HG02798 (cell line): ENCODE results near the gene TMIGD2.
"Not testable (repeated sequence)": the region's sequence is repeated elsewhere in the genome, so short reads cannot be mapped to it uniquely, and the experiment has no call there.

Source experiments
- ATAC-seq: cut with Tn5 transposase; IDR thresholded peaks from one replicate; pipeline ENCODE4 v1.9.1; 2021; ENCODE audit warnings: mild to moderate bottlenecking; ENCODE audit not compliant: unreplicated experiment, poor library complexity

Gene TMIGD2

GRCh38 chr19:4302243-4302640 is at the start of gene TMIGD2:
TMIGD2 (minus strand) TSS chr19:4302389; CDS start chr19:4302385, 4 bp downstream.
- ATAC-seq = no peak

GRCh38 chr19:4350726-4351125 is 48.5 kb upstream of the TMIGD2 start:
- no peak for ATAC-seq

GRCh38 chr19:4350111-4350510 is 47.9 kb upstream of the TMIGD2 start:
- no peak for ATAC-seq

- ATAC-seq = not testable (repeated sequence)
Measured at GRCh38 chr19:4349225-4349624, 47.0 kb upstream of the TMIGD2 start.

GRCh38 chr19:4347521-4347920 is 45.3 kb upstream of the TMIGD2 start:
- ATAC-seq = no peak

- no peak for ATAC-seq
Measured at GRCh38 chr19:4346020-4346383, 43.8 kb upstream of the TMIGD2 start.

- no peak for ATAC-seq
Measured at GRCh38 chr19:4345342-4346019, 43.3 kb upstream of the TMIGD2 start.

- peak; percentile 62 for ATAC-seq
Measured at GRCh38 chr19:4343370-4344307, 41.5 kb upstream of the TMIGD2 start, which contains the start of gene MPND. MPND (plus strand) TSS chr19:4343562; CDS start chr19:4343594, 32 bp downstream.

- peak; percentile 86 for ATAC-seq
Measured at GRCh38 chr19:4342615-4343369, 40.6 kb upstream of the TMIGD2 start.

- ATAC-seq = no peak
Measured at GRCh38 chr19:4342314-4342614, 40.1 kb upstream of the TMIGD2 start.

- no peak for ATAC-seq
Measured at GRCh38 chr19:4338441-4339355, 36.5 kb upstream of the TMIGD2 start, which contains the start of gene STAP2. STAP2 (minus strand) TSS chr19:4338827; CDS start chr19:4338753, 74 bp downstream.

- no peak for ATAC-seq
Measured at GRCh38 chr19:4337906-4338440, 35.8 kb upstream of the TMIGD2 start.

- ATAC-seq = no peak
Measured at GRCh38 chr19:4334929-4335570, 32.9 kb upstream of the TMIGD2 start.

- ATAC-seq = no peak
Measured at GRCh38 chr19:4329858-4330257, 27.7 kb upstream of the TMIGD2 start.

- not testable (repeated sequence) for ATAC-seq
Measured at GRCh38 chr19:4328991-4329681, 26.9 kb upstream of the TMIGD2 start.

GRCh38 chr19:4328243-4328990 is 26.2 kb upstream of the TMIGD2 start:
- ATAC-seq = peak; percentile 87

- ATAC-seq = no peak
Measured at GRCh38 chr19:4327877-4328242, 25.7 kb upstream of the TMIGD2 start.
